Inferior parietal cortex (tissue), 1 donor: ENCODE data around the gene APOB.

Source experiments
- DNase-seq: peaks from one replicate; pipeline ENCODE4 v3.0.0-alpha.2; 2016; ENCODE audit errors: extremely low spot score

The APOB gene

GRCh38 chr2:20972792-20973565, 70.9 kb downstream of the APOB start:
- DNase-seq: no peak

- no peak for DNase-seq
Observed at GRCh38 chr2:20972110-20972509, 71.8 kb downstream of the APOB start.

- no peak for DNase-seq
Observed at GRCh38 chr2:20970068-20970467, 73.8 kb downstream of the APOB start.

- no peak for DNase-seq
Observed at GRCh38 chr2:20966061-20966595, 77.7 kb downstream of the APOB start.

- DNase-seq: no peak
Observed at GRCh38 chr2:20965221-20965620, 78.7 kb downstream of the APOB start.

- DNase-seq: no peak
Observed at GRCh38 chr2:20963867-20964266, 80.0 kb downstream of the APOB start.

GRCh38 chr2:20962939-20963557, 80.8 kb downstream of the APOB start:
- DNase-seq: peak; percentile 85

GRCh38 chr2:20961858-20962257, 82.0 kb downstream of the APOB start:
- no peak for DNase-seq

- no peak for DNase-seq
Observed at GRCh38 chr2:20960003-20960402, 83.9 kb downstream of the APOB start.

- no peak for DNase-seq
Observed at GRCh38 chr2:20959252-20959651, 84.6 kb downstream of the APOB start.

- no peak for DNase-seq
Observed at GRCh38 chr2:20957788-20958525, 85.9 kb downstream of the APOB start.

- DNase-seq: no peak
Observed at GRCh38 chr2:20955277-20956026, 88.4 kb downstream of the APOB start.

- no peak for DNase-seq
Observed at GRCh38 chr2:20953146-20953824, 90.6 kb downstream of the APOB start.
